BJ (cell line): ENCODE results near the gene LRAT. TPM values are rescaled to one million over a fixed set of nuclear protein-coding genes. Genes with fewer than 3 reads are reported as not detected.
"Not testable (repeated sequence)": the region's sequence is repeated elsewhere in the genome, so short reads cannot be mapped to it uniquely, and the experiment has no call there.

ENCODE experiments used
- CTCF ChIA-PET: fragments of 350-600 bp; formaldehyde crosslinking; extraction: SDS; loops from one replicate; lab custom pipeline; 2021; ENCODE audit warnings: antibody characterized with exemption, inconsistent platforms; lab: Yijun Ruan, JAX
- POLR2A ChIA-PET: fragments of 300-600 bp; sonication (Branson Sonifier 250); formaldehyde crosslinking; extraction: SDS; loops from one replicate; lab custom pipeline; 2021; ENCODE audit warnings: antibody characterized with exemption; lab: Charles Lee
- DNase-seq: peaks from one replicate; pipeline ENCODE4 v3.0.0-alpha.2; 2011; ENCODE audit warnings: low read depth
- H3K27me3 ChIP-seq: 2 replicates; pipeline ENCODE4 v1.6.0; 2011; ENCODE audit warnings: low read length; ENCODE audit not compliant: control insufficient read depth, insufficient read depth
- H3K36me3 ChIP-seq: 2 replicates; pipeline ENCODE4 v1.5.1; 2011; ENCODE audit warnings: low read length; ENCODE audit not compliant: control insufficient read depth, insufficient read depth
- H3K4me3 ChIP-seq: 2 replicates; pipeline ENCODE4 v1.5.1; 2011; ENCODE audit warnings: low read depth, mild to moderate bottlenecking, control low read depth, low read length
- polyA plus RNA-seq: library from polyadenylated mRNA; depleted of rRNA; stranded (reverse); fragments of >200 nt; gene quantifications from 2 replicates; pipeline ENCODE4 v1.2.3, GENCODE V29; 2011
- TF ChIP-seq, protein P1 (sequence below): IDR thresholded peaks from 2 replicates; pipeline ENCODE4 v1.5.1; 2011; ENCODE audit warnings: low read depth, mild to moderate bottlenecking, control low read depth, inconsistent platforms, low read length, moderate library complexity; ENCODE audit not compliant: insufficient read depth

LRAT gene
- polyA plus RNA-seq, 1 experiment = not detected

DNA sequence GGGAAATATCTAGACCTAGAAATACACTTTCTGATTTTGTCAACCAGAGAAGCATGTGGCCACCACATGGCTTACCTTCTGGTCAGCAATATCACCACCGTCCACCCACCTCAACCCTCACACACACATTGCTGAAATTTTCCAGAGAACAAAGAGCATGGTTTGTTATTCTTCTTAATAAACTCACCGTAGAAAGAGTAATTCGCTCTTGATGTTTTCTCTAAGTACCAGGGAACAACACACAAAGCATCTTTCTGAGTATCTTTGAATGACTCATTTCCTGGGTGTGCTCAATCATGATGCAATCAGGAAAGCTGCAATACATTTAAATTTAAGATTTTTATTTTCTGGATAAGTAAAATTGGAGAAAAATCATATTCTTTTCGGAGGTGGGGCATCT, 24.7 kb upstream of the LRAT start:
- TF ChIP-seq, protein P1, sequence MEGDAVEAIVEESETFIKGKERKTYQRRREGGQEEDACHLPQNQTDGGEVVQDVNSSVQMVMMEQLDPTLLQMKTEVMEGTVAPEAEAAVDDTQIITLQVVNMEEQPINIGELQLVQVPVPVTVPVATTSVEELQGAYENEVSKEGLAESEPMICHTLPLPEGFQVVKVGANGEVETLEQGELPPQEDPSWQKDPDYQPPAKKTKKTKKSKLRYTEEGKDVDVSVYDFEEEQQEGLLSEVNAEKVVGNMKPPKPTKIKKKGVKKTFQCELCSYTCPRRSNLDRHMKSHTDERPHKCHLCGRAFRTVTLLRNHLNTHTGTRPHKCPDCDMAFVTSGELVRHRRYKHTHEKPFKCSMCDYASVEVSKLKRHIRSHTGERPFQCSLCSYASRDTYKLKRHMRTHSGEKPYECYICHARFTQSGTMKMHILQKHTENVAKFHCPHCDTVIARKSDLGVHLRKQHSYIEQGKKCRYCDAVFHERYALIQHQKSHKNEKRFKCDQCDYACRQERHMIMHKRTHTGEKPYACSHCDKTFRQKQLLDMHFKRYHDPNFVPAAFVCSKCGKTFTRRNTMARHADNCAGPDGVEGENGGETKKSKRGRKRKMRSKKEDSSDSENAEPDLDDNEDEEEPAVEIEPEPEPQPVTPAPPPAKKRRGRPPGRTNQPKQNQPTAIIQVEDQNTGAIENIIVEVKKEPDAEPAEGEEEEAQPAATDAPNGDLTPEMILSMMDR = no peak
- Histone ChIP-seq H3K4me3 (no peak overlapping the region), H3K36me3 (no peaks in the 10 kb centered on the region), H3K27me3 (no peaks in the 10 kb centered on the region)
- POLR2A ChIA-PET = no interaction called here
- CTCF ChIA-PET = no interaction called here
- no peak for DNase-seq

DNA sequence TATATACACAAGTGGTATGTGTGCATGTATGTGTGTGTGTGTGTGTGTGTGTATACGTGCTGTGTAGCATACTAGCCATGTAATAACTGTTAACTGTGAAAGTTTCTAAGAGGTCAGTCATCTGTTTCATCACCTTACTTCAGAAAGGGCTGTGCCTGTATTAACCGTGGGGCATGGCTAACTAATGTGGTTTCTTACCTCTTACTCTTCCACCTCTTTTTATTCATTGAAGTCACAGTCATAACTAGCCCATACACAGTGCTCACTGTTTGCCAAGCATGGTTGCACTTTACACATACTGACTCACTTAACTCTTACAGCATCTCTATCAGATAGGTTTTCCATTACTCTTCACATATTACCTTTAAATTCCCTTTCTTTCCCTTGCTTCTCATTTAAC, 23.7 kb upstream of the LRAT start:
- CTCF ChIA-PET = no interaction called here
- no peak overlapping the region for H3K4me3 ChIP-seq
- no peaks in the 10 kb centered on the region for H3K36me3 ChIP-seq
- POLR2A ChIA-PET = no interaction called here
- TF ChIP-seq, protein P1 = no peak
- H3K27me3 ChIP-seq = no peaks in the 10 kb centered on the region
- no peak for DNase-seq

DNA sequence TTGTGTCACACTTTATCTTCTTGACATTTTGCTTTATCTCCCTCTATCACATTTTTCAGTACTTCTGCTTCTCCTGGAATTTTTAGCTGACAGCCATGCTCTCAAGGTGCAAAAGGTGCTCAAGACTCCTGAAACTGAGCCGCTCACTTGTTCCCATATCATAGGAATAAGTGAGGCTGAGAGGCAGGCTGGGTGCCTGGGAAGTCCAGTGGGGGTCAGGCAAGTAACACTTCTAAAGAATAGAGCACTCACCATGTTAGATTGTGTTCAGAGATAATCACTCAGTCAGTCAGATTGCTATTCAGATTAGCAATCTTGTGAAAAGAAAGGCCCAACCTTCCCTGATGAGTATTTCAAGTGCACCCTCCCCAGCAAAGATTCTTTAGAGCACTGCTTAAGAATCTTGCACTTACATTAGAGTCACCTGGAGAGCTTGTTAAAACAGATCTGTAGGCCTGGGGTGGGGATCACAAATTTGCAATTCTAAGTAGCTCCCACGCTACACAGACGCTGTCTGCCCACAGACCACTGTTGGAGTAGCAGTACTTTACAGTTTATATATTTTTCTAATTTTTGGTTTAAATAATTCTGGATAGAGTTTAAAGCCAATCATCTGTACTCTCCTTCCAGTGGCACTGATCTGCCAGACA, 23.1 kb upstream of the LRAT start:
- CTCF ChIA-PET = no interaction called here
- no peaks in the 10 kb centered on the region for H3K27me3 ChIP-seq
- H3K36me3 ChIP-seq = no peaks in the 10 kb centered on the region
- TF ChIP-seq, protein P1 = no peak
- POLR2A ChIA-PET = no interaction called here
- no peak overlapping the region for H3K4me3 ChIP-seq
- no peak for DNase-seq

DNA sequence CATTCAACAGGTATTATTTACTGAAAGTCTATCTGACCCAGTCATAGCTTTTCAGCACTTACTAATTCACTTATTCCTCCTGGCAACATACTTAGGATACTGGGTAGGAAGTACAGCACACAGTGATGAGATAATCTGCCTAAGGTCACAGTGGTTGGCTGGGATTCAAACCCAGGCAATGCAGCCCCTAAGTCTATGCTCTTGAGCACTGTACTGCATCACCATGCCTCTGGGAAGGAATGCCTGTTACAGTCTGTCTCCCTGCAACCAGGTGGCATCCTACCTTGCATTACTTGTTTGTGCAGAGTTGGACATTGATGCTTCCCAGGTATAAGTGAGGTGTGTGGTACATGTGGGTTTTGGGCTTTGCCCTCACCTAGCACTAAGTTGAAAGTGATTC, 21.5 kb upstream of the LRAT start:
- H3K4me3 ChIP-seq = no peak overlapping the region
- ChIA-PET CTCF (no interaction called here), POLR2A (no interaction called here)
- TF ChIP-seq, protein P1 = no peak
- no peaks in the 10 kb centered on the region for H3K27me3 ChIP-seq
- no peaks in the 10 kb centered on the region for H3K36me3 ChIP-seq
- DNase-seq = no peak

DNA sequence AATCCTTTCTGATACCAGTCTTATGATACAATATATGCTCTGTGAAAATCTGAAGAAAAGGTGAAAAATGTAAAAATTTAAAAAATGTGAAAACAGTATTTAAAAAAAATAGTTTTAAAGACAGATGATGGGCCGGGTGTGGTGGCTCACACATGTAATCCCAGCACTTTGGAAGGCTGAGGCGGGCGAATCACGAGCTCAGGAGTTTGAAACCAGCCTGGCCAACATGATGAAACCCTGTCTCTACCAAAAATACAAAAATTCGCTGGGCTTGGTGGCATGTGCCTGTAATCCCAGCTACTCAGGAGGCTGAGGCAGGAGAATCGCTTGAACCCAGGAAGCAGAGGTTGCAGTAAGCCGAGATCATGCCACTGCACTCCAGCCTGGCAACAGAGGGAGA, 20.2 kb upstream of the LRAT start:
- POLR2A ChIA-PET, H3K4me3 ChIP-seq, H3K27me3 ChIP-seq, DNase-seq, CTCF ChIA-PET, H3K36me3 ChIP-seq: not testable (repeated sequence)

DNA sequence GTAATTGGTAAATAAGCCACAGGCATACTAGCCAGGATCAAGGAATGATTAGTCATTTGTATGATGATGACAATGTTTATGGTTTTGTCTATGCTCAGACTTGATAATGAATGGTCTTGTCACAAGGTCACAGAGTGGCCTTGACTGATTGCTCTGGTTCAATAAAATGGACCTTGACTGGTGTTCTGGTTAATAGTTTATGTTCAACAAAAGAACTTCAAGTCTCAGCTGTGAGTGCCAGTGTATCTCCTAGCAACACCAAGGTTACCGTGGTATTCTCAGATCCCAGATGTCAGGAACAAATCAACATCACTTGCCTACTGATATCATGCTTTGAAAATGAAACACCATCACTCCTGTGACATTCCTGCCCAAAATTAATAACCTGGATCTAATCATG, 16.3 kb upstream of the LRAT start:
- CTCF ChIA-PET = no interaction called here
- no peak for DNase-seq
- H3K36me3 ChIP-seq = no peaks in the 10 kb centered on the region
- no peaks in the 10 kb centered on the region for H3K27me3 ChIP-seq
- POLR2A ChIA-PET = no interaction called here
- no peak overlapping the region for H3K4me3 ChIP-seq
- TF ChIP-seq, protein P1 = no peak
